ENCODE measurements around the gene TMEM247. TPM values are rescaled to one million over a fixed set of nuclear protein-coding genes. Genes with fewer than 3 reads are reported as not detected.

The TMEM247 gene
- total RNA-seq, 1 donor from 2014 or later, result not detected

GRCh38 chr2:46439582-46439981, 39.8 kb upstream of the TMEM247 start:
- intact Hi-C loops (cut with micrococcal nuclease), result no loop called here
- H3K27ac ChIP-seq (replicated peaks), result no peak overlapping the region
- no peaks in the 10 kb centered on the region for H3K9me3 ChIP-seq (replicated peaks)
- no peaks in the 10 kb centered on the region for H3K36me3 ChIP-seq
- DNase-seq, result no peak
- no peak for TF ChIP-seq CTCF (IDR thresholded peaks at IDR 0.05; ENCODE audit: borderline replicate concordance)
- H3K27me3 ChIP-seq (ENCODE audit: low read depth), result no peaks in the 10 kb centered on the region
- peaks cover 14% of the 10 kb centered on the region for H3K4me1 ChIP-seq
- no peak overlapping the region for H3K4me3 ChIP-seq

DNA sequence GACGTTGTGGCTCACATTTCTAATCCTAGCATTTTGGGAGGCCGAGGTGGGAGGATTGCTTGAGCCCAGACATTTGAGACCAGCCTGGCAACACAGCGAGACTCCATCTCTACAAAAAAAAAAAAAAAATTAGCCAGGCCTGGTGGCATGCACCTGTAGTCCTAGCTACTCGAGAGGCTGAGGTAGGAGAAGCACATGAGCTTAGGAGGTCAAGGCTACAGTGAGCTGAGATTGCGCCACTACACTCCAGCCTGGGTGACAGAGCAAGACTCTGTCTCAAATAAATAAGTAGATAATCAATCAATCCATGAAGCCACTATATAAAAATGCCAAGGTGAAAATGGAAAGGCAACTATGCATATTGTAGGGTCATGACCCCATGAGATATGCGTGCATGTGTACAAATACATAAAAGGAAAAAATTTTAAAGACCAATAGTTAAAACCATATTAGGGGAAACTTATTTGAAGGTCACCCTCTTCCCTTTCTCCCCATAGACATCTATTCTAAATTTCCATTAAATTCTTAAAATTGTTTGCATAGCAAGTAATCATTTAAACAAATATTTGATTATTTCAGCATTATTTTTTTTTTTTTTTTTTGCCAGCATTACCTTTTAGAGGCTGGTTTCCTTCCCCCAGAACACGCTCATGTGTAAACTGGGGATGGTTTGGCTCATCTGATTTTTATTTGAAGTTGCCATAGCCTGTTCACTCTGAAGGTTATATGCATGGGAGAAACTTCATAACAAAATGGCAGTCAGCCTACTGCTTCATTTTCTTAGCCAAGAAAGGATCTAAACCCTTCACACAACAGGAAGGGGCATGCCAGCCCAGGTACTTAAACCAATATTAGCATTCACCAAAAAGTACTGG, 37.3 kb upstream of the TMEM247 start:
- no peak overlapping the region for H3K27ac ChIP-seq (replicated peaks)
- TF ChIP-seq CTCF (IDR thresholded peaks at IDR 0.05; ENCODE audit: borderline replicate concordance), result no peak
- no peak overlapping the region for H3K4me3 ChIP-seq
- H3K27me3 ChIP-seq (ENCODE audit: low read depth), result no peaks in the 10 kb centered on the region
- DNase-seq, result no peak
- intact Hi-C loops (cut with micrococcal nuclease), result no loop called here
- peaks cover 14% of the 10 kb centered on the region for H3K9me3 ChIP-seq (replicated peaks)
- H3K36me3 ChIP-seq, result no peaks in the 10 kb centered on the region
- no peaks in the 10 kb centered on the region for H3K4me1 ChIP-seq

DNA sequence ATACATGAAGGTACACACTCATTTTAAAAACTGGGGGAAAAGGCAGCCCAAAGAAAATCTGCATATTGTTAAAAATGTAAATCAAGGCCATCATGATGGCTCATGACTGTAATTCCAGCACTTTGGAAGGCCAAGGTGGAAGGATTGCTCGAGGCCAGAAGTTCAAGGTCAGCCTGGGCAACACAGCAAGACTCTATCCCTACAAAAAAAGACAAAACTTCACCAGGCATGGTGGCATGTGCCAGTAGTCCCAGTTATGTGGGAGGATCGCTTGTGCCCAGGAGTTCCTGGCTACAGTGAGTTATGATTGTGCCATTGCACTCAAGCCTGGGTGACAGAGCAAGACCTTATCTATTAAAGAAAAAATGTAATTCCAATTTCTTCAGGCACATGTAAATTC, 34.6 kb upstream of the TMEM247 start:
- Histone ChIP-seq H3K4me3 (no peak overlapping the region), H3K27me3 (ENCODE audit: low read depth) (no peaks in the 10 kb centered on the region), H3K9me3 (replicated peaks) (peaks cover 14% of the 10 kb centered on the region), H3K4me1 (no peaks in the 10 kb centered on the region), H3K36me3 (no peaks in the 10 kb centered on the region), H3K27ac (replicated peaks) (no peak overlapping the region)
- no peak for TF ChIP-seq CTCF (IDR thresholded peaks at IDR 0.05; ENCODE audit: borderline replicate concordance)
- intact Hi-C loops (cut with micrococcal nuclease), result no loop called here
- no peak for DNase-seq

GRCh38 chr2:46445556-46445955, 33.8 kb upstream of the TMEM247 start:
- Histone ChIP-seq H3K27ac (replicated peaks) (no peak overlapping the region), H3K4me1 (no peaks in the 10 kb centered on the region), H3K27me3 (ENCODE audit: low read depth) (no peaks in the 10 kb centered on the region), H3K36me3 (no peaks in the 10 kb centered on the region), H3K4me3 (no peak overlapping the region), H3K9me3 (replicated peaks) (peaks cover 14% of the 10 kb centered on the region)
- TF ChIP-seq CTCF (IDR thresholded peaks at IDR 0.05; ENCODE audit: borderline replicate concordance), result no peak
- no peak for DNase-seq
- intact Hi-C loops (cut with micrococcal nuclease), result no loop called here

GRCh38 chr2:46446871-46447568, 32.3 kb upstream of the TMEM247 start:
- no peak for TF ChIP-seq CTCF (IDR thresholded peaks at IDR 0.05; ENCODE audit: borderline replicate concordance)
- peaks cover 5% of the 10 kb centered on the region for H3K4me1 ChIP-seq
- H3K27me3 ChIP-seq (ENCODE audit: low read depth), result no peaks in the 10 kb centered on the region
- H3K27ac ChIP-seq (replicated peaks), result no peak overlapping the region
- no peaks in the 10 kb centered on the region for H3K36me3 ChIP-seq
- no peak overlapping the region for H3K4me3 ChIP-seq
- intact Hi-C loops (cut with micrococcal nuclease), result no loop called here
- peaks cover 14% of the 10 kb centered on the region for H3K9me3 ChIP-seq (replicated peaks)
- DNase-seq, result no peak
